Epidermal melanocyte (primary cell): ENCODE results near the gene ULK4.

Experiments used
- DNase-seq: peaks from one replicate; pipeline ENCODE4 v3.0.0; 2011; ENCODE audit warnings: low spot score; ENCODE audit not compliant: insufficient read length

Gene ULK4

GRCh38 chr3:41365973-41366372 is 595.9 kb downstream of the ULK4 start:
- DNase-seq, result no peak

- no peak for DNase-seq
These were observed 597.2 kb downstream of the ULK4 start for GRCh38 chr3:41364736-41365135.

GRCh38 chr3:41363830-41364523 is 597.9 kb downstream of the ULK4 start:
- DNase-seq, result no peak

- no peak for DNase-seq
These were observed 599.0 kb downstream of the ULK4 start for GRCh38 chr3:41362638-41363559.

GRCh38 chr3:41357271-41357670 is 604.6 kb downstream of the ULK4 start:
- DNase-seq, result no peak

- no peak for DNase-seq
These were observed 605.1 kb downstream of the ULK4 start for GRCh38 chr3:41356775-41357174.

GRCh38 chr3:41352510-41352909 is 609.4 kb downstream of the ULK4 start:
- DNase-seq, result no peak

GRCh38 chr3:41350441-41350840 is 611.5 kb downstream of the ULK4 start:
- no peak for DNase-seq

GRCh38 chr3:41348401-41348800 is 613.5 kb downstream of the ULK4 start:
- DNase-seq, result no peak

GRCh38 chr3:41346698-41347270 is 615.1 kb downstream of the ULK4 start:
- DNase-seq, result no peak

GRCh38 chr3:41345788-41346187 is 616.1 kb downstream of the ULK4 start:
- no peak for DNase-seq

GRCh38 chr3:41339758-41340157 is 622.1 kb downstream of the ULK4 start:
- DNase-seq, result no peak

GRCh38 chr3:41338276-41338675 is 623.6 kb downstream of the ULK4 start:
- no peak for DNase-seq

- DNase-seq, result no peak
These were observed 627.5 kb downstream of the ULK4 start for GRCh38 chr3:41334426-41334825.

GRCh38 chr3:41331041-41331440 is 630.9 kb downstream of the ULK4 start:
- DNase-seq, result no peak

GRCh38 chr3:41330465-41330864 is 631.4 kb downstream of the ULK4 start:
- no peak for DNase-seq

GRCh38 chr3:41329881-41330280 is 632.0 kb downstream of the ULK4 start:
- no peak for DNase-seq

- DNase-seq, result no peak
These were observed 633.0 kb downstream of the ULK4 start for GRCh38 chr3:41328926-41329325.

GRCh38 chr3:41327718-41328117 is 634.2 kb downstream of the ULK4 start:
- no peak for DNase-seq

- no peak for DNase-seq
These were observed 637.8 kb downstream of the ULK4 start for GRCh38 chr3:41324156-41324475.

- DNase-seq, result no peak
These were observed 638.3 kb downstream of the ULK4 start for GRCh38 chr3:41323467-41324155.

- DNase-seq, result no peak
These were observed 640.3 kb downstream of the ULK4 start for GRCh38 chr3:41321642-41321980.
